Amygdala (tissue), 56 donors: ENCODE data around the gene TMEM141.
"Not testable (repeated sequence)": the region's sequence is repeated elsewhere in the genome, so short reads cannot be mapped to it uniquely, and the experiment has no call there.

Source experiments
- DNase-seq, 56 donors: peaks; one replicate each; lab custom pipeline; 2025; lab: John Stamatoyannopoulos, UW

Gene TMEM141

GRCh38 chr9:136769710-136770191 lies 21.4 kb upstream of the TMEM141 start:
- DNase-seq = peak in 9 of 56 donors; percentile 9 to 56 (median 30)

GRCh38 chr9:136771907-136772415 lies 19.2 kb upstream of the TMEM141 start:
- DNase-seq = no peak

GRCh38 chr9:136773386-136774044 lies 17.6 kb upstream of the TMEM141 start:
- peak in 10 of 56 donors; percentile 7 to 37 (median 19) for DNase-seq

GRCh38 chr9:136774416-136775045 lies 16.6 kb upstream of the TMEM141 start:
- DNase-seq = no peak

DNA sequence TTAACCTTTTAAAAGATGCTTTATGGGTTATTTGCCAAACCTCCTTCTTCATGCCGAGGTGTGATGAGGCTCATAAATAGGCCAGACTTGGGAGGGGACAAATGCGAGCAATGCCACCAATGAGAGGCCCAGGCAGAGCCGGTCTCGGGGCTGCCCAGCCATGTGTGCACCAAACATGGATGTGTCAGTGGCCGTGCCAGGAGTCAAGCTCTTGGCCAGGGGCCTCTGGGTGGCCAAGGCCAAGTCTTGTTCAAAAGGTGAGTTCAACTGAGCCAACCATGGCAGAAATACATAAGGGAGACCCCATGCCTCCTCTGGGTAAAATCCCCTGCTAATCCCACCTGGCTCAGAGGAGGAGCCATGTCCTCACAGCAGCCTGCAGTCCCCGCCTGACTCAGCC lies 16.0 kb upstream of the TMEM141 start:
- no peak for DNase-seq

DNA sequence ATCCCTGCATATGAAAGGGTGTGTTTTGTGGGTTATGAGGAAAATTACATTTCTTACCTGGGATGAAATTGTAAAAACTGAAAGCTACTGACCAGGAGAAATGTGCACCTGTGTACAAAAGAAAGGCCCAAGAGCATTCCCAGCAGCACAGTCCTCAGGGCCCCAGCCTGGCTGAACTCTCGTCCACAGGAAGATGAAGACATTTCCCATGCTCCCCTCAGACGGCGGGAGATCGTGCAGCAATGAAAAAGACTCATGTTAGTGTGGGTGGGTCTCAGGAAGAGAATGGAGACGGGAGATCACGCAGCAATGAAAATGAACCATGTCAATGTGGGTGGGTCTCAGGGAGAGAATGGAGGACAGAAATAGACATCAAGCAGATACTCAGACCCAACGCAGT lies 14.2 kb upstream of the TMEM141 start:
- DNase-seq = no peak

- no peak for DNase-seq
Observed at GRCh38 chr9:136777359-136777758, 13.8 kb upstream of the TMEM141 start.

GRCh38 chr9:136779808-136780207 lies 11.3 kb upstream of the TMEM141 start:
- DNase-seq = no peak

GRCh38 chr9:136782452-136782851 lies 8.7 kb upstream of the TMEM141 start:
- DNase-seq = no peak

DNA sequence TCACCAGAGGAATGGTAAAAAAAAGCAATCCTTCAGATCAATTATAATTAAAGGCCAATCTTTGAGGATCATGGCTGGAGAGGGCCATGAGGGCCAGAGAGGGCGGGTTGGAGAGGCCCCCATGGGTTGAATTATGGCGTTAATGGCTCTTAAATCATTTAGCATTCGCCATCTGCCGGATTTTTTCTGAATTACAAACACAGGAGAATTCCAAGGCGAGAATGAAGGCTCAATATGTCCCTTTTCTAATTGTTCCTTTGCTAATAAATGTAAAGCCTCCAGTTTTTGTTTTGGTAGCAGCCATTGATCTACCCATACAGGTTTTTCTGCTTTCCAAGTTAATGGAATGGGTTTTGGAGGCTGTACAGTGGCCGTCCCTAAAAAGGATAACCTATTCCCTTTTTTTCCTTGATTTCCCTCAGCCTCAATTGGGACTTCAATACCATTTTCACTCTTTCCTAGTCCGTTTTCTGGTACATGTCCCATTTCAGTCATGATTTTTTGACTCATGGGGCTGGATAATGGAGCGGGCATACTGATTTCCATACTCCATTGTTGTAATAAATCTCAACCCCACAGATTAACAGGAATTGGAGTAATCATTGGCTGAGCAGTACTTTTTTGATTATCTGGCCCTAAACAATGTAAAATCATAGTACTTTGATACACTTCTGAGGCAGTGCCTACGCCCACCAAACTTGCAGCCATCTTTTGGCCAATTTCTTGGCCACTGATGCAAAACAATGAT lies 6.7 kb upstream of the TMEM141 start:
- DNase-seq = peak in 3 of 56 donors; percentile 34 to 56 (median 40)

- DNase-seq = no peak
Observed at GRCh38 chr9:136784997-136785361, 6.2 kb upstream of the TMEM141 start.

GRCh38 chr9:136785565-136786355 lies 5.4 kb upstream of the TMEM141 start:
- DNase-seq = not testable (repeated sequence)

DNA sequence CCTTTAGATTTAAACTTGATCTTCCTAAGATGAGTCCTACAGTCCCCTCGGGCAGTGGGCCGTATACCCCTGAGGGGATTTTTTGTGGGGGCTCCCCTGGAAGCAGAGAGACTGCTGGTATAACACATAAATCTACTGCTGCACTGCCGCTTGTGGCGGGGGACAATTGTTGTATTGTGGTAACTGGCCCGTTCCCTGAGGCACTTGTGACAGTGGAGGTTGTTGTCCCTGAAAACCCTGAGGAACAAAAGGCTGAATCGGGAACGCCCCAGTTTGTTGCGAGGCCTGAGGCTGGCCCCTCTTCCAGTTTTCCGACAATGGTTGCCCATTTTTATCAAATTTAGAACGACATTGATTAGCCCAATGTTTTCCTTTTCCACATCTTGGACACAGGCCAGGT lies 4.7 kb upstream of the TMEM141 start:
- peak in 37 of 56 donors; percentile 7 to 77 (median 51) for DNase-seq

- not testable (repeated sequence) for DNase-seq
Observed at GRCh38 chr9:136786983-136787382, 4.2 kb upstream of the TMEM141 start.

- peak in 45 of 56 donors; percentile 20 to 76 (median 46) for DNase-seq
Observed at GRCh38 chr9:136787690-136788400, 3.3 kb upstream of the TMEM141 start.

DNA sequence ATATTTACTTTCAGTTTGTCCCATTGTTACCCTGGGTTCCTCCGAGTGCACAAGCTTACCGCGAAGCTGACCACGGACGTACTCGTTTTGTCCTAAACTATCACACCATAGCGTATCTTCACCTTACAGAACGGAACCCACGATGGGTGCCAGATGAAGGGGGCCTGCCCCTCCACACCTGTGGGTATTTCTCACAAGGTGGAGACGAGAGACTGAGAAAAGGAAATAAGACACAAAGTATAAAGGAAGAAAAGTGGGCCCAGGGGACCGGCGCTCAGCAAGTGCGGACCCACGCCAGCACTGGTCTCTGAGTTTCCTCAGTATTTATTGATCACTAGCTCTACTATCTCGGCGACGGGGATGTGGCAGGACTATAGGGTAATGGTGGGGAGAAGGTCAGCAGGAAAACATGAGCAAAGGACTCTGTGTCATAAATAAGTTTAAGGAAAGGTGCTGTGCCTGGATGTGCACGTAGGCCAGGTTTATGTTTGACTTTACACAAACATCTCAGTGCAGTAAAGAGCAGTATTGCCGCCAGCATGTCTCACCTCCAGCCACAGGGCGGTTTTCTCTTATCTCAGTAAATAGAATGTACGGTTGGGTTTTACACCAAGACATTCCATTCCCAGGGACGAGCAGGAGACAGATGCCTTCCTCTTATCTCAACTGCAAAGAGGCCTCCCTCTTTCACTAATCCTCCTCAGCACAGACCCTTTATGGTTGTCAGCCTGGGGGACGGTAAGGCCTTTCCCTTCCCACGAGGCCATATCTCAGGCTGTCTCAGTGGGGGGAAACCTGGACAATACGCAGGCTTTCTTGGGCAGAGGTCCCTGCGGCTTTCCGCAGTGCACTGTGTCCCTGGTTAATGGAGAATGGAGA lies 2.3 kb upstream of the TMEM141 start:
- not testable (repeated sequence) for DNase-seq

DNA sequence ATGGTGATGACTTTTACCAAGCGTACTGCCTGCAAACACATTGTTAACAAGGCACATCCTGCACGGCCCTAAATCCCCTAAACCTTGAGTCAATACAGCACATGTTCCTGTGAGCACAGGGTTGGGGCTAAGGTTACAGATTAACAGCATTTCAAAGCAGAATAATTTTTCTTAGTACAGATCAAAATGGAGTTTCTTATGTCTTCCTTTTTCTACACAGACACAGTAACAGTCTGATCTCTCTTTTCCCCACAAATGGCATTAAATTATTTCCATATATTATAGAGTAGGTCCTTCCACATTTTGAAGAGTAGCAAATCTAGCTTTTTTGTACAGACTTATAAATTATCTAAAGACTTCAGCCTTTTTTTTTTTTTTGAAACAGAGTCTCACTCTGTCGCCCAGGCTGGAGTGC lies 1.6 kb upstream of the TMEM141 start:
- DNase-seq = no peak

DNA sequence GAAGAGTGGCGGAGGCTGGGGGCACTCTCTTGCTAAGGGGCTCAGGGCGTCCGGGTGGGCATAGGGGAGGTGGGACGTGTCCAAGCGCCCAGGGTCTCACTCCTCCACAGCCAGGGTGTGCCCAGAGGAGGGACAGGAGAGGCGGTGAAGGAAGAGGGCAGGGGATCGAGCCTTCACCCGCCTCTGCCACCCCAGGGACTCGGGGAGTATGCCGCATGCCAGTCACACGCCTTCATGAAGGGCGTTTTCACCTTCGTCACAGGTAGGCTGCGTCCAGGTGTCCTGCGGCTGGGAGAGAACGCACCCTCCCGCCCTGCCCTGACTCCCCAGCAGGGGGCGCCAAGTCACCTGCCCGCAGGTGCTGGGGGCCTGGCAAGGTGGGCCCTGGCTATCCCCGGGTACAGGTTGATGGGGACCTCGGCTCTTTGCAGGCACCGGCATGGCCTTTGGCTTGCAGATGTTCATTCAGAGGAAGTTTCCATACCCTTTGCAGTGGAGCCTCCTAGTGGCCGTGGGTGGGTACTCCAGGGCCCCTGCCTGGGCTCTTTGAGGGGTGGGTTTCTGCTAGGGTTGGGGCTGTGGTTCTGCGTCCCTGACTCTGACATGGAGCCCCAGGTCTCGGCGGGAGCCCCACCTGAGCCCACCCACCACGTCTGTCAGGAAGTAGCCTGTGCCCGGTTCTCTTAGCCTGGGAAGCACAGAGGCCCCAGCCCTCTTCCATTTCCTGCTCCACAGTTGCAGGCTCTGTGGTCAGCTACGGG lies 552 bp downstream of the TMEM141 start:
- DNase-seq = peak in 12 of 56 donors; percentile 33 to 68 (median 47)
